Measurements from ENCODE around the gene NEB.
"Not testable (repeated sequence)": the region's sequence is repeated elsewhere in the genome, so short reads cannot be mapped to it uniquely, and the experiment has no call there.

NEB gene

DNA sequence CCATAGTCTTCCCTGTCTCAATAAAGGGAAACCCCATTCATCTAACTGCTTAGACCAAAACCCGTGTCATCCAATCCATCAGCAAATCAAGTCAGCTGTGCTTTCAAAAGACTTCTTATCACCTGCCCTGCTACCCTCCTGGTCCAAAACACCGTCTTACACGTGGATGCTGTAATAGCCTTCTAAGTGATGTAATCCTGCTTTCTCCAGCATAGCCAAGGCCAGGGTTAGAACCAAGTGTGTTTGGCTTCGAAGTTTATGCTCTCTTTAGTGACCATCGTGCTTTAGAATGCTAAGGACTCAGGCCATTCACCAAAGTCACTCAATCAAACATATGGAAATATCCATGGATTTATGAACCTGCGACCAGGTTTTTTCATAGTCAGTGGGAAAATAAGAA is 25.5 kb downstream of the NEB start:
- DNase-seq (ENCODE audit: low read depth in 2 of 3, low spot score in 2 of 3) = no peak

DNA sequence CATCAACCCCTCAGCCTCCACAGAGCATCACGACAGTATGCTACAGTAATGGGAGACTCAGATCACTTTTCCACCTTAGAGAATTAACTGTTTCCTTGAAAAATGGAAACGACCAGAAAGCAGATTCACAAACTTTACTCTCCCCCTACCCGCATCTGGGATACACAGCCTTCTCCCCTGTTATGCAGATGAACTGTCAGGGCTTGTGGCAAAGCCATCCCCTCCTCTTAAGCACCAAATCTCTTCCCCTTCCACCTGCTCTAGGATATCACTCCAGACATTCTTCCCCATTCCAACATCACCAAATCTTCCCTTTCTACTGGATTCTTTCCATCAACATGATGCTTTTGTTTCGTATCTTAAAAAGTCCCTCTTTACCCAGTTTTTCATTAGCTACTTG is 26.4 kb downstream of the NEB start:
- no peak for DNase-seq (ENCODE audit: low read depth in 2 of 3, low spot score in 2 of 3)

DNA sequence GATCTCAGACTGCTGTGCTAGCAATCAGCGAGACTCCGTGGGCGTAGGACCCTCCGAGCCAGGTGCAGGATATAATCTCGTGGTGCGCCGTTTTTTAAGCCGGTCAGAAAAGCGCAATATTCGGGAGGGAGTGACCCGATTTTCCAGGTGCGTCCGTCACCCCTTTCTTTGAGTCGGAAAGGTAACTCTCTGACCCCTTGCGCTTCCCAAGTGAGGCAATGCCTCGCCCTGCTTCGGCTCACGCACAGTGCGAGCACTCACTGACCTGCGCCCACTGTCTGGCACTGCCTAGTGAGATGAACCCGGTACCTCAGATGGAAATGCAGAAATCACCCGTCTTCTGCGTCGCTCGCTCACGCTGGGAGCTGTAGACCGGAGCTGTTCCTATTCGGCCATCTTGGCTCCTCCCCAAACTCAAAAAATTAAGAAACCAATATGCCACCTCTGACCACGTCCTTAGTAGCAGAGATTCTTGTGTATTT is 29.8 kb downstream of the NEB start:
- DNase-seq (ENCODE audit: low read depth in 2 of 3, low spot score in 2 of 3) = not testable (repeated sequence)

DNA sequence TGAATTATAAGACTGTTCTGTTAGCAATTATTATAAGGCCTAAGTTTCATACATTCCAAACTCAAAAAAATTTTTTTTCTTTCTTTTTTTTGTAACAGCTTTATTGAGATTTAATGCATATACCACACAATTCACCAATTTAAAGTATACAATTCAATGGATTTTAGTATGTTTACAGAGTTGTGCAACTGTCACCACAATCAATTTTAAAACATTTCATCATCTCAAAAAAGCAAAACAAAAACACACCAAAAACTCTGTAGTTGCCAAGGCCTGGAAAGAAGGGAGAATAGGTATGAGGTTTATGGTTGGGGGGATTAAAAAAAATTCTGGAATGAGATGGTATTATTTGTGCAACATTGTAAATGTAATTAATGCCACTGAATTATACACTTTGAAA is 36.1 kb downstream of the NEB start:
- DNase-seq (ENCODE audit: low read depth in 2 of 3, low spot score in 2 of 3) = not testable (repeated sequence)

DNA sequence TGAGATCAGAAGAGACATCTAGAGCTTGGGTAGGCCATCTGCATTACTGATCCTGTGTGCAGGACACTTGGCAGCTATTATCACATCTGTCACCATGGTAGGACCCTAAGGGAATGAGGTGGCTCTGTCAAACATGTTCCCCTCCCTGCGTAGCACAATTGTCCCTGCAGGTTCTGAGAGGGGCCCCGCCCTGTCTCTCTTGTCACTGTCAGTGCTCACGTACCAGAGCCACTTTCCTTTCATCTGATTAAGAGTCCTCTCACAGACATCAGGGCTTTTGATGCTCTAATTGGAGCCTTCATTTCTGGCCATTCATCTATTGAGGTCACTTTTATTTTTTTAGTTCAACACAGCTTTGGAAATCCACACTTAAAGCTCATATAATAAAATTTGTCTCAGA is 38.5 kb downstream of the NEB start:
- DNase-seq (ENCODE audit: low read depth in 2 of 3, low spot score in 2 of 3) = no peak

GRCh38 chr2:151691631-151692030 is 42.6 kb downstream of the NEB start:
- no peak for DNase-seq (ENCODE audit: low read depth in 2 of 3, low spot score in 2 of 3)

DNA sequence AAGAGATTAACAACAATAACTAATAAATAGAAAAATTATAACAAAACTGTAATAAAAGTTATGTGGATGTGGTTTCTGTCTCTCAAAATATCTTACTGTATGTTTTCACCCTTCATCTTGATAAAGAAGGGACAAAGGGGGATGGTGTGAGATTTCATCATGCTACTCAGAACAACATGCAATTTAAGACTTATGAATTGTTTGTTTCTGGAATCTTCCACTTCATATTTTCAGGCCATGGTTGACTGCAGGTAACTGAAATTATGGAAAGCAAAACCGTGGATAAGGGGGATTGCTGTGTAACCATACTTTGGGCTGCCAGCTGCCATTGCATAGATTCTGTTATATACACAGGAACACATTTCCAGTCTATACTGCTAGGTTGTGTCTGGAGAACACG is 45.6 kb downstream of the NEB start:
- DNase-seq (ENCODE audit: low read depth in 2 of 3, low spot score in 2 of 3) = no peak

GRCh38 chr2:151682459-151683003 is 51.7 kb downstream of the NEB start:
- no peak for DNase-seq (ENCODE audit: low read depth in 2 of 3, low spot score in 2 of 3)

DNA sequence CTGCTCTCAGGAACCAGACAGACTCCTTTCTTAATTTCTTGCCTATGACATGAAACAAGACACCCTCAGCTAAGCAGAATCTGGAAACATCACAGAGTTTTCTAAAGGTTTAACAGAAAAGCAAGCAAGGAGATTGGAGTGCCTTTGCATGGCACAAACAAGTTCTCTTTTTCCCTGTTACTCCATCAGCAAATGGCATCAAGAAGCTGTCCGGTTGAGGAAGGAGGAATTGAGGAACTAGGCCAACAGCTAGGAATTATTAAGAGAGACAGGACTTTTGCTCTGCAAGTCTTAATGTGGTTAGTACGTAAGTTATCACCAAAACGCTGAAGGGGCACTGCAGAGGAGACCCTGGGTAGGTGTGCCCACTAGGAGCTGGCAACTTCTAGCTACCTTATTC is 53.2 kb downstream of the NEB start:
- DNase-seq (ENCODE audit: low read depth in 2 of 3, low spot score in 2 of 3) = no peak

GRCh38 chr2:151679994-151680393 is 54.3 kb downstream of the NEB start:
- no peak for DNase-seq (ENCODE audit: low read depth in 2 of 3, low spot score in 2 of 3)

GRCh38 chr2:151678849-151679248 is 55.4 kb downstream of the NEB start:
- no peak for DNase-seq (ENCODE audit: low read depth in 2 of 3, low spot score in 2 of 3)

GRCh38 chr2:151673016-151673415 is 61.3 kb downstream of the NEB start:
- no peak for DNase-seq (ENCODE audit: low read depth in 2 of 3, low spot score in 2 of 3)

DNA sequence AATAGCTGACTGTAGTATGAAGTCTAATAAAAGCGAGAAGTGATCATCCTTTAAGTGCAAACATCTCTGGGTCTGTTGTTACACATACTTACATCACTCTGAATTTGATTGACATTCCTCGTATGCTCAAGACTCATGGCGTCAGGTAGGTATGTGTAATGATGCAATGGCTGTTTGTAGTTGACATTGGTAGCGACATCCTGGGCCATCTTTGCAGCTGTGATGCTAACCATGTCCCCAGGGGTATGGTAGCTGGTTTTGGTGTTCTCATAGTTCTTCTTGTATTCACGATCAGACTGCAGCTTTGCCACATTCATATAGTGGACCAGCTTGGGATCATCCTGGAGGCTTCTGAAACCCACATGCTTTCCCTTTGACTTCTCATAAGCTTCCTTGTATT is 62.0 kb downstream of the NEB start:
- DNase-seq (ENCODE audit: low read depth in 2 of 3, low spot score in 2 of 3) = no peak

DNA sequence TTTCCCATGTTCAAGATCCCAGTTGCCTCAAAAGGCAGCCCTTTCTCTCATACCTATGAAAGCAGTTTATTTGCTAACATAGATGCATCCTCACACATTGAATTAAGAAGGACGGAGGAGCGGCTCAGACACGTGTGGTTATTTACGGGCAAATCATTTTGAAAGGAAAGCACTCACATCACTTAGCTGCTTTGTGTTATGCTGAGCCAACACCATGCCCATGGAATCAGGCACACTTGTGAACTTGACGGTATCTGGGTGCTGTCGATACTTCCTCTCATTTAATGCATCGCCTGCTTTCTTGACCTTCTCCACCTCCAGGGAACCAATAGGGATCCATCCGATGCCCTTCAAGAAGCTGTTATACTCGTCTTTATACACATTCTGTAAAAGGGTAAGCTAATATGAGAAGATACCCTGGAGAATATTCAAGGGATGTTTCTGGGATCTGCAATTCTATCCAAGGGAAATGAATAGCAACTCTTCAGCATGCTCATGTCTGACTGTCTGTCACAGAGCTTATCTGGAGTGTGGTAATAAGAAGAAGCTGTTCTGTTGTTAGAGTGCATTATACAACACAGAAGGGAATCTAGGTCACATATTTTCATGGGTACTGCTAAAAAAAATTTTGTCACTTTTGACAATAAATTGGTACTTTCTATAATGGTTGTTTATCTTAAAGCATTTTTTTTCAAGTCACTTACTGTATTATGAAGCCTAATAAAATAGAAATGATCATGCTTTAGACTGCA is 63.3 kb downstream of the NEB start:
- DNase-seq (ENCODE audit: low read depth in 2 of 3, low spot score in 2 of 3) = no peak

DNA sequence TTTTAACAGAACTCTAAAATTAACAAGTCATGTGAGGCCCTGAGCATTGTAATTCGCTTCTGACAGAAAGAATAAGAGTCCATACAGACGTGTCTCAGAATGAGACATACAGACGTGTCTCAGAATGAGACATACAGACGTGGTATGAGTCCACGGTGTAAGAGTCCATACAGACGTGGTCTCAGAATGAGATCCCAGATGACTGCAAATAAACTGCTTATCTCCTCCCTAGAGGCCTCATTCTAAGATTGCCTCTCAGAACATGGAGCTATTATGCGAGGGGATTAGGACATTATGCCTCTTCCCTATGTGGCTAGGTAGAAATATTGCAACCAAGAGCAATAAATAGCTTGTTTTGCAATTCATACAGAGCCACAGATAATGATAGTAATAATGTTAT is 63.9 kb downstream of the NEB start:
- DNase-seq (ENCODE audit: low read depth in 2 of 3, low spot score in 2 of 3) = no peak

GRCh38 chr2:151669585-151670081 is 64.6 kb downstream of the NEB start:
- peak in 1 of 3 experiments; percentile 4 for DNase-seq (ENCODE audit: low read depth in 2 of 3, low spot score in 2 of 3)

DNA sequence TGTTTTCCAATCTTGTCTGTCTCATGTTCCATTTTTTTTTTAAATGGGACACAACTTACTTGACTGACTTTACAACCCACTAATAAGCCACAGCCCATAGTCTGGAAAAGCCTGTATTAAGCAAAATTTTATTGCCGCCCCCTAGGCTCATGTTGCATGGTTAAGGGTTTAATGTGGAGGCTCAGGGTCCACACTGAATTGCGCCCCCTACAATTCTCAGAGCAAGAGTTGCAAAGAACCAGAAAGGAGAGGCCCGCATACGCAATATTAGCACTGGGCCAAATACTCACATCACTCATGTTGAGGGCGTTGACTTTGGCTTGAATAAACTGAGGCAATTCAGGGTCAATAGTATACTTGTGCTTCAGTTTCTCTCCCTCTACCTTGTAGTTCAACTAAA is 65.5 kb downstream of the NEB start:
- DNase-seq (ENCODE audit: low read depth in 2 of 3, low spot score in 2 of 3) = no peak

DNA sequence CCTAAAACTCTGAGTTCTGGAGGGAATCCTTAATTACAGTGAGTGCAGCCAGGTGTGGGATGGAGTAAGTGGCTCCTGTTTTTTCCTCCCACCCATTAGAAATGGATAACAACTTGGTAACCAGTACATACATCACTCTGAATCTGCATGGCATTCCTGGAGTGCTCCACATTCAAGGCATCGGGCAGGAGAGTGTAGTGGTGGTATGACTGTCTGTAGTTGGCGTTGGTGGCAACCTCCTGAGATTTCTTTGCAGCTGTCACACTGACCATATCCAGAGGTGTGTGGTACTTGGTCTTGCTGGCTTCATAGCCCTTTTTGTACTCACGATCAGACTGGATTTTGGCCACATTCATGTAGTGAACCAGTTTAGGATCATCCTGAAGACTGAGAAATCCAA is 68.3 kb downstream of the NEB start:
- no peak for DNase-seq (ENCODE audit: low read depth in 2 of 3, low spot score in 2 of 3)

DNA sequence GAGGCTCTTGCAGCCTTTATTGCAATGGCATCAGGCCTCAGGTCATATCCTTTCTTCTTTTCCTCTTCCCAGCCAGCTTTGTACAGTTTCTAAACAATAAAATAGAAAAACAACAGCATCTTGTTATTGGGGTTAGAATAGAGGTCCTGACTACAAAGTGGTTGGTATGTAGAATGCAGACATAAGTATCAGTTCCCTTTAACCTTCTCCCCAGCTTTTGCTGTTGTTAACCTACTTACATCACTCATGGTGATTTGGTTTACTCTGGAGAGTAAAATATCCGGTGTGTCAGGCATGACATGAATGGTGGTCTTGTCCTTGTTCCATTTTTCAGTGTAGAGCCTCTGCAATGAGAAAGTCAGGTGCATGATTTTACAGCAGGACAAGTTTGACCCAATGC is 69.8 kb downstream of the NEB start:
- DNase-seq (ENCODE audit: low read depth in 2 of 3, low spot score in 2 of 3) = no peak

DNA sequence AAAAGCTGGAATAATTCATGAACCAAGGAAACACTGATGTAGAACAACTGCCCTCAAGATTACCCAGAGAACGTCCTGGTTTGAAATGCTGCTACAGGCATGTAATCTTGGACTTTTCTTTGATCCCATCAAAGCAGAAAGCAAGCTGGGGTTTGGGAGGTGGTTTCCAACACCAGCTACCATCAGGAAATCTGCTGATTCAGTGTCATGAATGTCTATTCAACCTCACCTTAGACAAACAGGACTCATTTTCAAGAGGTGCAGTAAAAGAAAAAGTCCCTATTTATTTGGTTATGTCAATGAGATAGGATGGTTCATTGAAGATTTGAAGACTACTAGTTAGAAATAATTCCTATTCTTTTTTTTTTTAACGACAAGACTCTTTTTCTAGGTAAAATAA is 72.7 kb downstream of the NEB start:
- DNase-seq (ENCODE audit: low read depth in 2 of 3, low spot score in 2 of 3) = no peak

GRCh38 chr2:151658081-151658480 is 76.2 kb downstream of the NEB start:
- DNase-seq (ENCODE audit: low read depth in 2 of 3, low spot score in 2 of 3) = no peak

- no peak for DNase-seq (ENCODE audit: low read depth in 2 of 3, low spot score in 2 of 3)
Observed at GRCh38 chr2:151657667-151658076, 76.6 kb downstream of the NEB start.

Data from activated CD8-positive, alpha-beta memory T cell treated with anti-CD3 and anti-CD28 coated beads for 48 hours (primary cell).